Ovary (tissue), 3 donors: ENCODE measurements around the gene TMEM151B.

Experiments
- CTCF ChIP-seq, 3 donors: fragments of 450-650 bp in 2 of 3; fragments of 200-600 bp in 1 of 3; IDR thresholded peaks; one replicate each; pipeline versions ENCODE4 v1.5.1 to v1.8.0; 2016 to 2022; ENCODE audit warnings: antibody characterized with exemption in 3 of 3, mild to moderate bottlenecking in 1 of 3
- POLR2A ChIP-seq: fragments of 450-650 bp; IDR thresholded peaks from one replicate; pipeline ENCODE4 v1.6.1; 2017; ENCODE audit warnings: antibody characterized with exemption, mild to moderate bottlenecking, moderate library complexity
- donor health status: DM: no; HTN: no; CAD: no.

- TF ChIP-seq CTCF (IDR thresholded peaks at IDR 0.05) (no peak), POLR2A (no peak)
Observed at GRCh38 chr6:44335631-44336030, 65.4 kb downstream of the TMEM151B start.
